T1000 (cell line): ENCODE results near the gene KPNA1.
A peak's percentile ranks its signal among the peaks of the same experiment; 100 is the strongest.

Experiments used
- DNase-seq: peaks from one replicate; lab custom pipeline; 2025; ENCODE audit warnings: mixed read lengths; lab: John Stamatoyannopoulos, UW

KPNA1 gene

DNA sequence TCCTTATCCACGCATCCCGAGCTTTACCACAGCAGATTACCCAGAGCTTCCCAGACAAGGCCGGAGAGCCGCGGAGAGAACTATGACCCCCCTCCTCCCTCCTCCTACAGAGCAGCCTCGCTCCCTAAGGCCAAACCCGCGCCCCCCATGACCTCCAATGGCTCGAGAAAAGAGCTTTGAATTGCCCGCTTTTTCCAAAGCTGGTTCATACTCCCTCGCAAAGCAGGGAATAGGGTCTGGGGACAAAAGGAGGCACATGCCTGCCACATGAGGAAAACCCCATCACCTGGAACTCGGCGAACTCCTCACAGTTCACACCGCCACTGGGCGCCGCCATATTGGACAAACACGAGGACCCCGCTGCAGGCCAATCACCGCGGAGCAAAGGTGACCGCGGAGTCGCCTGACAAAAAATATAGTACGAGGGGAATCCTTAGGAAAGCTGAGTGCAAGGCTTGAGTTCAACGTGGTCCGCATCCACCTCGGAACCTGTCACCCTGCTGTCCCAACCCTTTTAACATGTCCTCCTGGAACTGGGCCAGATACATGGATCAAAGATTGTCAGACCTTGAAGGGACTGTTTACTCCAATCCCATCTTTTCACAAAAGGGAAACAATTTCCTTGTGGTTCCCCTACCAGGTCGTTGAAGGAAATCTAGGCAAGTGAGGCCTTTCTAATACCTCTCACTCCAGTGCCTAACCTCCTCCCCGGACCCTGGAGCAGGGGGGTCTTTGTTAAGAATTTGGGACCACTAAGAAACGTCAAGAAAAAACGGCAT, 131.7 kb downstream of the KPNA1 start, which contains the start of gene MIX23:
Gene MIX23 (minus strand): TSS at position 344 of the 779 bp plus-strand sequence. CDS start 7 bp downstream, at position 337.
- DNase-seq = peak; percentile 75

DNA sequence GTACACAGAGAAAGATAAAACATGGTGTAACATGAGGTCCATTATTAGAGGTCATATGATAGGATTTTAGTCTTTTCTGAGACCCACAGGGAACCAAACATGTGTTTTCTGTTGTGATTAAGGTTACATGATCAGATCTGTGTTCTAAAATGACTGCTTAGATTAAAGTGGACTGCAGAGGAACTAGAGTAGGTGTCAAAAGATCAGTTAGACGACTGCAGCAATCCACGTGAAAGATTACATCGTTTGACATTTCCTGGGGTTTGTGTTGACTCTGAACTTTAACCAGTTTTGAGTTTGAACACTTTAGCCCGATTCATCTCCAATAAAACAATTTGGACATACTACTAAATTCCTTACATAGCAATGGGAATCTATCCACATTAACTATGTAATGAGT, 136.8 kb downstream of the KPNA1 start:
- no peak for DNase-seq

DNA sequence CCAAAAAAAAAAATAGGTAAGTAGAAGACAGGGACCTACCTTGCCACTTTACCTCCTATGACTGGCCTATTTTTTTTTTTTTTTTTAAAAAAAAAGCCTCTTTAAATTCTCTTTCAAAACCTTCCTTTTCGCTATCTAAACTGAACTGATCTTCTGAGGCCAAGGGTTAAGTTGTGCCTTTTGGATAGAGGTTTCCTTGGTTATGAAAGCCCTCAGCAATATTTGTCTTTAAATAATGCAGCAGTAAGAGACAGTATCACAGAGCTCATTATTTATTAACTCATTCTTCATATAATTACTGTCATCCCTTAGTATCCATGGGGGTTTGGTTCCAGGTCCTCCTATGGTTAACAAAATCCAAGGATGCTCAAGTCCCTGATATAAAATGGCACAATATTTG, 140.7 kb downstream of the KPNA1 start:
- no peak for DNase-seq
